Activated T-helper 17 cell treated with anti-CD3 and anti-CD28 coated beads, Interleukin-2, amount 50 U/mL, for 72 hours (primary cell): ENCODE data around the gene GPS1. TPM values are rescaled to one million over a fixed set of nuclear protein-coding genes. Genes with fewer than 3 reads are reported as not detected.
A peak's percentile ranks its signal among the peaks of the same experiment; 100 is the strongest.

Experiments
- ATAC-seq: fragments of 150-1000 bp; cut with Tn5 transposase; replicated peaks from 2 replicates; pipeline ENCODE4 v1.10.0; 2021; ENCODE audit warnings: mild to moderate bottlenecking, moderate library complexity
- H3K27ac Mint-ChIP-seq: one replicate; pipeline ENCODE4 v1.8.0; 2022; ENCODE audit warnings: mixed read lengths
- H3K27me3 Mint-ChIP-seq: one replicate; pipeline ENCODE4 v1.8.0; 2022; ENCODE audit warnings: mixed read lengths
- H3K36me3 Mint-ChIP-seq: one replicate; pipeline ENCODE4 v1.8.0; 2022; ENCODE audit warnings: low read depth, mild to moderate bottlenecking, mixed read lengths
- H3K4me1 Mint-ChIP-seq: one replicate; pipeline ENCODE4 v1.8.0; 2022; ENCODE audit warnings: mixed read lengths
- H3K4me3 Mint-ChIP-seq: one replicate; pipeline ENCODE4 v1.8.0; 2022; ENCODE audit warnings: mild to moderate bottlenecking, mixed read lengths
- H3K9me3 Mint-ChIP-seq: one replicate; pipeline ENCODE4 v1.8.0; 2022; ENCODE audit warnings: mixed read lengths
- total RNA-seq, 2 donors: library from RNA; stranded (reverse); gene quantifications; one replicate each; pipeline ENCODE4 v1.2.3, GENCODE V29; 2022

Gene GPS1
- total RNA-seq, 2 donors from 2014 or later, result 46.2 to 97.2 TPM

DNA sequence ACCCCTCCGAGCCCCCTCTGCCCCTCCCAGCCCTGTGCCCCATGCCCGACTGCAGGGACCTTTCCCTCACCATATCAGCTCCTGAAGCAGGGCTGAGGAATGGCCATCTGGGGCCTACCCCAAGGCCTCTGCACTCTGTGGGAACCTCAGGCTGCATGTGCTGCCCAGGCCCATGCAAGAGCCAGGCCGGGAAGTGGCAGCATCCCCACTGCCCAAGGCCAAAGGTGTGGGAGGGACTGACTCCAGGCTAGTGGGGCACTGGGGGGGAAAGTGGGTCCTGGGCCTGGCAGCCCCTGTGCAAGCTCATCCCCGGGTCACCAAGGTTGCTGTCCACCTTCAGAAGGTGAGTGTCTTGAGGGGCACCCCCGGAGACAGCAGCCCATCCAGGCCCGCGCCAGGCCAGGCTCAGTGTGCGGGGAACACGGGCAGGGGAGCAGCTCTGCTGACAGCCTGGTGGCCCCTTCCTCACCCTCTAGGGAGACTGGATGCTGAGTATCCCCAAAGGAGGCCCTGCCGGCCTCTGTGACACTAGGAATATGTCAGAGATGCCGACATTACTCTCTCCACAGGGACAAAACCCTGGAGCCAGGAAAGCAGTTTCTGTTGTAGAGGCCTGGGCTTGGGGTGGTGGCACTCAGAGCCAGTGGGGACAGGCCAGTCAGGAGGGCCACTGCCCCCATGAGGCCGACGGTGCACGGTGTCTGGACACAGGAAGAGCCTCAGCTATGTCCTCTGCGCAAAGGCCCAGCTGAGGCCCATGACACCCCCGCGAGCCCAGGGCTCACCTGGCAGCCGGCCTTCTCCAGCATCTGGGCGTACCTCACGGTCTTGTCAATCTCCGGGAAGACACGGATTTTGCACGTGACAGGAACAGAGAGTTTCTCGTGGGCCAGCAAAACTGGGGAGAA is 10.6 kb downstream of the GPS1 start:
- peaks cover 12% of the 10 kb centered on the region for H3K36me3 Mint-ChIP-seq
- no peaks in the 10 kb centered on the region for H3K27me3 Mint-ChIP-seq
- H3K9me3 Mint-ChIP-seq, result no peaks in the 10 kb centered on the region
- ATAC-seq, result no peak
- H3K27ac Mint-ChIP-seq, result no peak overlapping the region
- H3K4me1 Mint-ChIP-seq, result no peaks in the 10 kb centered on the region
- H3K4me3 Mint-ChIP-seq, result no peak overlapping the region

DNA sequence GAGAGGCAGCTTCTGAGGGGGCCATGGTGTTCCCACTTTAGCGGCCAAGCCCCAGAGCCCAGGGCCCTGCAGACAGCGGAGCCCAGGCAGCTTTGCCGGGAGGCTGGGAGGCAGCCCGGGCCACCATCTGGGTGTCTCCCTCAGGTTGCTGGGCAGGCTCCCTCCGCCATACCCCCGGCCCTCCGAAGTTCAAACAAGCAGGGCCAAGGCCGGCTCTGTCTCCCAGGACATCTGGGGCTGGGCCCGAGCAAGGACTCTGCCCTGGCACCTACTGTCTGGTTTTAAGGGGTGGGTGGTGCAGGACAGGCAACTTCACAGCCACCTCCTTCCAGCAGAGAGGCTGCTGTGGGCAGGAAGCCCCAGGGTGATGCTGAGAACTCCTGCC is 11.3 kb downstream of the GPS1 start:
- Mint-ChIP-seq H3K9me3 (no peaks in the 10 kb centered on the region), H3K4me3 (no peak overlapping the region), H3K4me1 (no peaks in the 10 kb centered on the region), H3K36me3 (peaks cover 7% of the 10 kb centered on the region), H3K27me3 (no peaks in the 10 kb centered on the region), H3K27ac (no peak overlapping the region)
- no peak for ATAC-seq

DNA sequence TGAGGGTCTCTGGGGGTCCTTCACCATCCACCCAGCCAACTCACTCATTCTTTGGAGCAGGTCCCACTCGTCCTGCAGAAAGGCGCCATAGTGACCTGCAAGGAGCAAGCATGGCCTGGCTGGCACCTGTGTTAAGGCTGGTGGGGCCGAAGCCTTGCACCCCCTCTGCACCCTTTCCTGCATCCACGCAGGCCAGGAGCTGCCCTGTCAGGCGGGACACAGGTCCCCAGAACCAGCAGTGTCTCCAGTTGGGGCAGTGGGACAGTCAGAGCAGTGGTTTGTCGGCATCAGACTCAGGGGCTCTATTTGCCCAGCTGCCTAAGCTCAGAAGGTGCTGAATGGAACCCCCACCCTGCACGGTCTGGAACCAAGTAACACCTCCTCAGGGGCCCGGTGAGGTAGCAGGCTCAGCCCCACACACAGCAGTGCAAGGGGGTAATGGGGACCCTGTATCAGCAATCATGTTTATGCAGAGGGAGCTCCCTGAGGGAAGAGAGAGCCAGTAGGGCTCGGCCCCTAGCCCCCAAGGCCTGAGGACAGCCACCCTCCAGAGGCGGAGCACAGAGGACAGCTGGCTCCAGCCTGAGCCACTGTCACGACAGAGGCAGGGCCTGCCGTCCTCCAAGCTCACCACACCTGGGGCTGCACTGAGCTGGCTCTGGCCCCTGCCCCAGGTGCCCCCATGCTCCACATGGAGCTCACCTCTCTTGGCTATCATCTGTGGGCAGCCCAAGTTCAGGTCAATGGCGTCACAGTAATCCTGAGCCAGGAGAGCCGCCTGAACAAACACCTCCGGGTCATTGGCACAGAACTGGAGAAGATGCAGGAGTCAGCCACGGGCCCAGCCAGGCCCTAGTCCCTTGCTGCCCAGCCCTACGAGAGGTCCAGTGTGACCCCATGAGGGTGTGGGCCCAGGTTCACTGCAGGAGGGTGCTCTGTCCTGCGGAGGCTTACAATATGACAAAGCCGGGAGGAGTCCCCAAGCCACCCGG is 12.0 kb downstream of the GPS1 start:
- Mint-ChIP-seq H3K9me3 (no peaks in the 10 kb centered on the region), H3K27ac (no peak overlapping the region), H3K36me3 (peaks cover 5% of the 10 kb centered on the region), H3K4me3 (peak overlapping the region; percentile 53), H3K4me1 (no peaks in the 10 kb centered on the region), H3K27me3 (no peaks in the 10 kb centered on the region)
- ATAC-seq, result no peak

DNA sequence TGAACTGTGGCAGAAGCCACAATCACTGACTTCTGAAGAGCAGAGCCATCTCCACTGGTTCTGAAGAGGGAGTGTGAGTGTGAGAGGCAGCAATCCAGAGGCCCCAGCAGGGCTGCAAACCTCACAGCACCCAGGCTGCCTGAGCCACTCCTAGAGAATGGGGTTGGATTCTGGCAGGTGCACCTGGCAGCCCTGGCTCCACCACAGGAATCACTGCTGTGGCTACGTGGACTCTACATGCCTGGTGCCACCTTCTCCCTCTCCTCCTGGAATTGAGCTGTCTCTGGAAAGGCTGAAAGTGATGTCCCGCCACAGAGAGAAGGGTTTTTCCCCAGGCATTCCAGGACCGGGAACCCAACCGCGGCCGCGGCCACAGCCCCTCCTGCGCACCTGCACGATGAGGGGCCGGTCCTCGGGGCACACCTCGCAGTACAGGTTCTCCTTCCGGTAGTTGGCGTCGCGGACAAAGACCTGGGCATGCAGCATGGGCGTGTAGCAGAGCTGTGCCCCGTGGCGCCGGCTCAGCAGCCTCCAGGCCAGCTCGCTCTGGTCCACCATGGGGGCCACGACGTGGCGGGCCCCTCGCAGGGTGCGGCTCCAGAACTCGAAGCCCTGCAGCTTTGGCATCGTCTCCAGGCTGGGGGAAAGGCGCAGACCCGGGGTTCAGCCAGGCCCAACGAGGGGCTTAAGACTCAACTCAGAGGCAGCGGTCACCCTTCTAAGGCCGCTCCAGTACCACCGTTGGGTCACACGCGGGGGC is 12.9 kb downstream of the GPS1 start:
- peak overlapping the region; percentile 53 for H3K4me3 Mint-ChIP-seq
- peak; percentile 25 for ATAC-seq
- peaks cover 5% of the 10 kb centered on the region for H3K36me3 Mint-ChIP-seq
- H3K9me3 Mint-ChIP-seq, result no peaks in the 10 kb centered on the region
- H3K4me1 Mint-ChIP-seq, result no peaks in the 10 kb centered on the region
- no peaks in the 10 kb centered on the region for H3K27me3 Mint-ChIP-seq
- no peak overlapping the region for H3K27ac Mint-ChIP-seq

DNA sequence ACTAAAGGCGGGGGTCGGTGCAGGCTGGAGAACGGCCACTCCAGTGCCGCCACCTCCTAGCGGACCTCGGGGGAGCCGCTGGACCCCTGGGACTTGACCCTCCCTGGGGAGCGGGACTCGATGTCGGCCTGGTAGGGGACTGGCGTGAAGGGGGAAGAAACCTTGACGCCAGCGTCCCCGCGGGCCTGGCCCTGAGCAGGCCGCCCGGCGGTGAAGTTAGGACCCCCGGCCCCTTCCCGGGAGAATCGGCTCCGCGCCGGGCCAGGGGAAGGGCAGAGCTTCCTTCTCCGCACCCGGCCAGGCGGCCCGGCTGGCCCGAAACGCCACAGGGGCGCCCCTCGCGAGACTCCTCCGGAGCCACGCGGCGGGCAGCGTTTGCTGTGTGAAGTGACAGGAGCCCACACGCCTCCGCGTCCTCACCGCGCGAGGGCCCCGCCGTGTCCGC is 13.5 kb downstream of the GPS1 start:
- Mint-ChIP-seq H3K27me3 (no peaks in the 10 kb centered on the region), H3K27ac (no peak overlapping the region), H3K4me3 (peak overlapping the region; percentile 53), H3K36me3 (peaks cover 2% of the 10 kb centered on the region), H3K4me1 (no peaks in the 10 kb centered on the region), H3K9me3 (no peaks in the 10 kb centered on the region)
- ATAC-seq, result peak; percentile 59

DNA sequence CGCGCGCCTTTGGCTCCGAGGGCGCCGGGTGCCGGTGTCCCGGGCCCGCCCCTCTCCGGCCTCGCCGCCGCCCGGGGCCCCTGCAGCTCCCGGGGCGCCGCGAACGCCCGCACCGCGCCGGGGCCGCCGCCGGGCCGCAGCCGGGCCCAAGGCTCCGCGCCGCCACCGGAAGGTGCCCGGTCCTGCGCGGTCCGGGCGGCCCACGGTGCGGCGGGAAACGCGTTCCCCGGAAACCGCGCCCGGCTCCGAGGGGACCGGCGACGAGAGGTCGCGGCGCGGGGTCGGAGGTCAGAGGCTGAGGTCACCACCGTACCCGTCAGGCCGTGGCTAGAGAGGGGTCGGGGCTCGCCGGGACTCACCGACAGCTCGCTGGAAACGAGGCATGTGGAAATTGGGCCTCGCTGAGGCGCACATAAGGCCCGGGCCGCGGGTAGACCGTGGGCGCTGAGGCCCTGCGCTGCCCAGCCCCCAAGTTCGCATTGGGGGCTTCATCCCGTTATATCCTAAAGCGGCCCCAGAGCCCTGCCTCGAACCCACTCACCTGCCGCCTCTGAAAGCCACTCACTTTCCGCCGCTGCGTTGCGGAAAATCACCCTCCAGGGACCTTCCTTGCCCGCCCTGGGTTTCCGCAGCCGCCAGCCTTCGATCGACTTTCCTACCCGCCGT is 14.1 kb downstream of the GPS1 start, which contains the start of gene DUS1L:
Gene DUS1L (minus strand): TSS at position 167 of the 666 bp plus-strand sequence. CDS start 745 bp downstream, outside the sequence.
- ATAC-seq, result peak; percentile 85
- Mint-ChIP-seq H3K4me1 (no peaks in the 10 kb centered on the region), H3K36me3 (no peaks in the 10 kb centered on the region), H3K27me3 (no peaks in the 10 kb centered on the region), H3K9me3 (no peaks in the 10 kb centered on the region), H3K4me3 (peak within 1 kb of the TSS; percentile 83), H3K27ac (peak within 1 kb of the TSS; percentile 95)

DNA sequence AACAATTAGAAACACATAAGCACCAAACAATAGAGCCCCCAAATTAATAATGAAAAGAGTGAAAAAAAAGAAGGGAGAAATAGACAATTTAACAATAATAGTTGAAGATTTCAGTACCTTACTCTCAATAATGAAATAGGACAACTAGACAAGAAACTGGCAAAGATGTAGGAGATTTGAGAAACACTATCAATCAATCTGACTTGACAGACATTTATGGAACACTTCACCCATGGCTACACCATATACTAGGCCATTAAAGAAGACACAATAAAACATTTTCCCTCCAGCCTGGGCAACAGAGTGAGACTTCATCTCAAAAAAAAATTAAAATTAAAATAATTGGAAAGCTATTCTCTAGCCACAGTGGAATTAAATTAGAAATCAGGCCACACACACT is 18.9 kb downstream of the GPS1 start:
- no peaks in the 10 kb centered on the region for H3K4me1 Mint-ChIP-seq
- no peak for ATAC-seq
- no peaks in the 10 kb centered on the region for H3K9me3 Mint-ChIP-seq
- H3K27me3 Mint-ChIP-seq, result no peaks in the 10 kb centered on the region
- no peaks in the 10 kb centered on the region for H3K36me3 Mint-ChIP-seq
- H3K4me3 Mint-ChIP-seq, result no peak overlapping the region
- no peak overlapping the region for H3K27ac Mint-ChIP-seq

DNA sequence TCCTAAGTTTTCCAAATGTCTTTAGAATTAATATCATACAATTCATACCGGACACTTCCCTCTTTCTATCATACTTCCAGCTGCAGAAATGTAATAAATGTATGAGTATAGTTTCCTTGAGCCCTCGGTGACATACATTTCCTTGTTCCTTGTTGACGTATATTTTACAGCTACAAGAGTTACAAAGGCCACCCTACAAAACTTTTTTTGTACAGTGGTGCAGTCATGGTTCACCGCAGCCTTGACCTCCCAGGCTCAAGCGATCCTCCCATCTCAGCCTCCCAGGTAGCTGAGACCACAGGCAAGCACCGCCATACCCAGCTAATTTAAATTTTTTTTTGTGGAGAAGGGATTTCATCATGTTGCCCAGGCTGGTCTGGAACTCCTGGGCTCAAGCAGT is 21.1 kb downstream of the GPS1 start:
- Mint-ChIP-seq H3K9me3 (no peaks in the 10 kb centered on the region), H3K36me3 (no peaks in the 10 kb centered on the region), H3K27ac (no peak overlapping the region), H3K27me3 (no peaks in the 10 kb centered on the region), H3K4me1 (no peaks in the 10 kb centered on the region), H3K4me3 (no peak overlapping the region)
- ATAC-seq, result no peak

DNA sequence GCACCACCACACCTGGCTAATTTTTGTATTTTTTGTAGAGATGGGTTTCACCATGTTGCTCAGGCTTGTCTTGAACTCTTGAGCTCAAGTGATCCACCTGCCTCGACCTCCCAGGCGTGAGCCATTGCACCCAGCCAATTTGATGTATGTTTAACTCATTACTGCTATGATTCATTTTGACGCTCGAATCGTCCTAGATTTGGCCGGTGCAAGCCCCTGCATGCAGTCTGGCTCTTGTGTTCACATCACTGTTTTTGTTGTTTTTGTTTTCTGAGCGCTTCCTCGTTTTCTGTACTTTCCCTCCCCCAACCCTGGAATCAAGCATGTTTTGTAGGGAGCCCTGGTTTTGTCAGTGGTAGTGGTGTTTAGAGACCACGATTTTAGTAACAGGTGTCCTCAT is 21.7 kb downstream of the GPS1 start:
- Mint-ChIP-seq H3K4me1 (no peaks in the 10 kb centered on the region), H3K4me3 (no peak overlapping the region), H3K36me3 (peaks cover 6% of the 10 kb centered on the region), H3K27me3 (no peaks in the 10 kb centered on the region), H3K9me3 (no peaks in the 10 kb centered on the region), H3K27ac (no peak overlapping the region)
- ATAC-seq, result no peak

DNA sequence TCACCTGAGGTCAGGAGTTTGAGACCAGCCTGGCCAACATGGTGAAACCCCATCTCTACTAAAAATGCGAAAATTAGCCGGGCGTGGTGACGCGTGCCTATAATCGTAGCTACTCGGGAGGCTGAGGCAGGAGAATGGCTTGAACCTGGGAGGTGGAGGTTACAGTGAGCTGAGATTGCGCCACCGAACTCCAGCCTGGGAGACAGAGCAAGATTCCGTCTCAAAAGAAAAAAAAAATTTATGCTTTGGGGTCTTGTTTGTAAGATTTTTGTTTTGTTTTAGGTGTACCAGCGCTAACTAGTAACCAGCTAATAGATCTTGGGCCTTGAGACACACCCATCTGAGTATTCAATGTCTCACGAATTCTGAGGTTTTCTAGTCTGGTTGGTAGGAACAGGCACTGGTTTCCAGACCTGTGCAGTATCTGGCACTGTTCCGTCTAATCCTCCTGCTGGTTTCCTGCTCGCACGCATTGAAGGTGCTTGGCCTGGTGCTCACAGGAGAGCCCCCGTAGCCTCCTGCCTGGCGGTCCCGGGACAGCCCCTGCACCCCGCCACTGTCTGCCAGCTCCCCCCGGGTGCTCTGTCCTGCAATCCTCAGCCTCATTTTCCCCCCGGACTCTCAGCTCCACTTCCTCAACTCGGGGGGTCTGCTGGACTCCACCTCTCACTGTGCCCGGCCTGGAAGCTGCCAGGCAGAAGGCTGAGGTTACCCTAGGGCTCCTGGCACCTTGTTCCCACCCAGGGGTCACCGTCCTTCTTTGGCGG is 24.5 kb downstream of the GPS1 start:
- Mint-ChIP-seq H3K27ac (no peak overlapping the region), H3K36me3 (peaks cover 18% of the 10 kb centered on the region), H3K4me1 (no peaks in the 10 kb centered on the region), H3K4me3 (no peak overlapping the region), H3K9me3 (no peaks in the 10 kb centered on the region), H3K27me3 (no peaks in the 10 kb centered on the region)
- no peak for ATAC-seq

DNA sequence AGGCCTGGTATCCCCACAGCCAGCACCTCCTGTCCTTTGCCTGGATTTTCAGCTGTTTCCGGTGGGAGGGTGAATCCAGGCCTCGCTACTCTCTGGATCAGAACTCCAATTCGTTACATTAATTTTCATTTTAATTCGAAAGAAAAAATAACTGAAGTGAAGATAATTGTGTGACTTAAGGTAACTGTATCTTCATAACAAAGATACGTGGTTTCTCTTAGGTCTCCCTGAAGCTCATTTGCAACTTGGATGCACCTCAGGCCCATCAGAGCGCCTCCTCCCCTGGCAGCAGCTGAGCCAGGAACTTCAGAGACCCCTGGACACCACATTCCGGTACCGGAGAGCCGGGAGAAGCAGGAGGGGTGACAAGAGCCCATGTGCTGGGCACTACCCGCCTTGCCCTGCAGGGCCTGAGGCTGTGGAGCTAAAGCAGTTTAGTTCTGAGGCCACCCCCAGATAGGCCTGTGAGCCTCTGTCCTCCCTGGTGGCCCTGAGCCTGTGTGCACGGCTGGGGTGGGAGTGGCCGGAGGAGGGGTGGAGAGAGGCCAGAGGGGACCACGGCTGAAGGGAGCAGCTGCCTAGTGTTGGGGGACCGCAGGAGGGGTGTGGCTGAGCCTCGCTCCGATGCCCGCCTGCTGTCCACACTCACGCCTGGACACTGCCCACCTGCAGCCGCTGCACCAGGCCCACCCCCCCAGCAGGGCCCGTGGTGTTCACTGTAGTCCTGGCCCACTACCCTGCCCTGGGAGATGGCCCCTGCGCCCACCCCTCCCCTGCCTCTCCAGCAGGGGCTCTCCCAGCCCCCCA is 25.3 kb downstream of the GPS1 start:
- Mint-ChIP-seq H3K27me3 (no peaks in the 10 kb centered on the region), H3K36me3 (peaks cover 18% of the 10 kb centered on the region), H3K4me1 (no peaks in the 10 kb centered on the region), H3K4me3 (no peak overlapping the region), H3K27ac (no peak overlapping the region), H3K9me3 (no peaks in the 10 kb centered on the region)
- ATAC-seq, result no peak

DNA sequence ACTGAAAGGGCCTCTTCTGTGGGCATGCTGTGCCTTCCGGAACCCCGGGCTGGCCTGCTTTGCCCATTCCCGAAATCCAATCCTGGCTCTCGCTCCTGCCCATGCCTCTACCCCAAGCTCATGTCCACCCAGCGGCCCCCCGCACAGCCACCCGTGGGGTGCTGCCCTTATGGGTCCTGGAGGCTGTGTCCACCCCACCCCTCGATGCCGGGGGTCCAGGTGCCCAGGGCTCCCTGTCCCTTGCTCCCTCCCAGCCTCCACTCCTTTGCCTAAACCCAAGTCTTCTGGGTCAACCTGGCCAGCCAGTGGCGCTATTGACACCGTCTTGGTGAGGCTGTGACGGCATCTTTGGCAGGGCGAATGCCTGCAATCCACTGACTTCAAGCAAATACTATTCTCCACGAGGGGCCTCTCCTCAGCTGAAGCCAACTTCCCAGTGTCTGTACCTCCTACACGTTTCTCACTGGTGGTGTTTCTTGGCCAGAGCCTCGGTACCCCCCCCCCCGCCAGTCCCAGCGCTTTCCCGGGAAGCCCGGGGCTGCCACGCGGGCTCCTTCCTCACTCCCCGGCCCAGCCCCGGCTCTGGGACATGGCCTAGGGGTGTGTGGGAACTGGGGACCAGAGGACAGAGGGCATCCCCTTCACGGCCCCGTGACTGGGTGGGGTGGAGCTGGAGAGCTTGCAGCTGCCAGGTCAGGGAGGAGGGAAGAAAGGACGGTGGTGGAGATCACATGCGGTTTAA is 26.1 kb downstream of the GPS1 start:
- no peak overlapping the region for H3K4me3 Mint-ChIP-seq
- no peaks in the 10 kb centered on the region for H3K27me3 Mint-ChIP-seq
- H3K27ac Mint-ChIP-seq, result no peak overlapping the region
- peaks cover 18% of the 10 kb centered on the region for H3K36me3 Mint-ChIP-seq
- peak; percentile 61 for ATAC-seq
- no peaks in the 10 kb centered on the region for H3K9me3 Mint-ChIP-seq
- no peaks in the 10 kb centered on the region for H3K4me1 Mint-ChIP-seq
